HepG2 (cell line): Measurements from ENCODE around the gene NPTX2. TPM values are rescaled to one million over a fixed set of nuclear protein-coding genes. Genes with fewer than 3 reads are reported as not detected.

Experiments
- ATAC-seq: fragments of 200-7000 bp; cut with Tn5 transposase; 3 replicates; pipeline ENCODE4 v1.9.1; 2020; ENCODE audit warnings: mild to moderate bottlenecking, moderate library complexity
- BruUV-seq: library from RNA; stranded (reverse); fragments of 400-500 nt; replicated peaks from 2 replicates; lab custom pipeline; 2021; lab: Mats Ljungman, UMichigan
- CTCF ChIA-PET: fragments of 300-600 bp; formaldehyde crosslinking; extraction: SDS; loops from one replicate; lab custom pipeline; 2021; ENCODE audit warnings: low total read pairs, inconsistent platforms, low intra/inter-chr PET ratio; lab: Yijun Ruan, JAX
- POLR2A ChIA-PET: fragments of 350-600 bp; sonication (Branson Sonifier 250); formaldehyde crosslinking; loops from one replicate; lab custom pipeline; 2020; ENCODE audit warnings: antibody characterized with exemption, inconsistent platforms; lab: Yijun Ruan, JAX
- DNase-seq: peaks from one replicate; pipeline ENCODE4 v3.0.0-alpha.2; 2015; ENCODE audit warnings: low spot score
- FAIRE-seq: peaks from 3 replicates; lab custom pipeline; 2011; peaks lifted over from hg19 to GRCh38; lab: Jason Lieb, UNC
- H2AFZ ChIP-seq: one replicate; pipeline ENCODE4 v1.6.1; 2011; ENCODE audit warnings: low read length, inconsistent platforms
- H3K27ac ChIP-seq: fragments of 300-600 bp; 3 replicates; pipeline ENCODE4 v1.8.0; 2011; ENCODE audit warnings: mixed run types, mild to moderate bottlenecking, mixed read lengths, low read length, inconsistent platforms; ENCODE audit not compliant: insufficient read depth; ENCODE audit errors: extremely low read length
- H3K27me3 ChIP-seq, 2 experiments: fragments of 200-600 bp in 1 of 2; 2 replicates in 1 of 2; 3 replicates in 1 of 2; pipeline versions ENCODE4 v1.6.0 to v1.8.0; 2011; ENCODE audit warnings: low read length in 2 of 2, mild to moderate bottlenecking in 2 of 2, moderate library complexity in 2 of 2, inconsistent platforms in 1 of 2; ENCODE audit not compliant: insufficient read depth in 2 of 2, control insufficient read depth in 1 of 2
- H3K36me3 ChIP-seq, 2 experiments: fragments of 200-600 bp in 1 of 2; replicated peaks in 1 of 2; 2 replicates in 1 of 2; 3 replicates in 1 of 2; pipeline versions ENCODE4 v1.5.1 to v1.8.0; 2011; ENCODE audit warnings: low read length in 2 of 2, inconsistent platforms in 1 of 2; ENCODE audit not compliant: insufficient read depth in 2 of 2, control insufficient read depth in 1 of 2
- H3K4me1 ChIP-seq: 2 replicates; pipeline ENCODE4 v1.5.1; 2012; ENCODE audit warnings: low read length, inconsistent platforms; ENCODE audit not compliant: insufficient read depth
- H3K4me2 ChIP-seq: 2 replicates; pipeline ENCODE4 v1.6.0; 2011; ENCODE audit warnings: low read depth, low read length, inconsistent platforms
- H3K4me3 ChIP-seq, 3 experiments: fragments of 200-600 bp in 1 of 3; sonication (generic), shearing (Covaris generic) in 1 of 3; replicated peaks in 1 of 3; 2 replicates each; pipeline ENCODE4 v1.5.1; 2011 to 2016; ENCODE audit warnings: low read length in 3 of 3, inconsistent platforms in 2 of 3, low read depth in 2 of 3, mild to moderate bottlenecking in 2 of 3, control low read depth in 1 of 3, mixed read lengths in 1 of 3; ENCODE audit not compliant: insufficient read depth in 1 of 3
- H3K79me2 ChIP-seq: one replicate; pipeline ENCODE4 v1.6.1; 2011; ENCODE audit warnings: low read length, inconsistent platforms; ENCODE audit not compliant: insufficient read depth
- H3K9ac ChIP-seq: 2 replicates; pipeline ENCODE4 v1.6.0; 2011; ENCODE audit warnings: mild to moderate bottlenecking, low read depth, low read length, inconsistent platforms; ENCODE audit not compliant: insufficient read depth
- H3K9me3 ChIP-seq: 2 replicates; pipeline ENCODE4 v1.5.1; 2012; ENCODE audit warnings: mild to moderate bottlenecking, low read length
- H4K20me1 ChIP-seq: 2 replicates; pipeline ENCODE4 v1.6.0; 2011; ENCODE audit warnings: inconsistent platforms, mild to moderate bottlenecking, low read length, moderate library complexity; ENCODE audit not compliant: insufficient read depth
- CBFB ChIP-seq: sonication (generic); formaldehyde crosslinking; IDR thresholded peaks from 2 replicates; pipeline ENCODE4 v1.4.0; 2020; ENCODE audit warnings: missing genetic modification reagents
- MIER2 ChIP-seq: IDR thresholded peaks from 2 replicates; pipeline ENCODE4 v1.6.1; 2016; ENCODE audit warnings: missing biosample characterization, missing genetic modification reagents
- NFE2L1 ChIP-seq: sonication (generic); formaldehyde crosslinking; IDR thresholded peaks from 2 replicates; pipeline ENCODE4 v1.4.0; 2020; ENCODE audit warnings: missing genetic modification reagents, mild to moderate bottlenecking, borderline replicate concordance
- NPAS2 ChIP-seq: sonication (generic); formaldehyde crosslinking; IDR thresholded peaks from 2 replicates; pipeline ENCODE4 v1.8.0; 2022; ENCODE audit warnings: mild to moderate bottlenecking, missing genetic modification reagents, borderline replicate concordance
- PPARG ChIP-seq: conservative IDR thresholded peaks from 2 replicates; pipeline ENCODE4 v1.6.1; 2016; ENCODE audit warnings: missing biosample characterization, missing genetic modification reagents
- PRMT3 ChIP-seq: sonication (generic); formaldehyde crosslinking; IDR thresholded peaks from 2 replicates; pipeline ENCODE4 v1.8.1; 2022; ENCODE audit warnings: low read depth, mild to moderate bottlenecking, moderate library complexity, missing genetic modification reagents, borderline replicate concordance
- RBAK ChIP-seq: sonication (generic); formaldehyde crosslinking; IDR thresholded peaks from 2 replicates; pipeline ENCODE4 v1.5.1; 2020; ENCODE audit warnings: mild to moderate bottlenecking, missing genetic modification reagents
- TRIM24 ChIP-seq: sonication (generic); formaldehyde crosslinking; IDR thresholded peaks from 2 replicates; pipeline ENCODE4 v1.8.0; 2022; ENCODE audit warnings: mild to moderate bottlenecking, missing genetic modification reagents
- ZBTB20 ChIP-seq: sonication (generic); formaldehyde crosslinking; IDR thresholded peaks from 2 replicates; pipeline ENCODE4 v1.8.1; 2023; ENCODE audit warnings: missing genetic modification reagents, low read depth, mild to moderate bottlenecking, borderline replicate concordance
- ZFP41 ChIP-seq: sonication (generic); formaldehyde crosslinking; IDR thresholded peaks from 2 replicates; pipeline ENCODE4 v1.4.0; 2020; ENCODE audit warnings: mild to moderate bottlenecking, missing genetic modification reagents, borderline replicate concordance
- ZNF274 ChIP-seq: sonication (generic); formaldehyde crosslinking; IDR thresholded peaks from 2 replicates; pipeline ENCODE4 v1.5.1; 2020; ENCODE audit warnings: mild to moderate bottlenecking, missing genetic modification reagents
- ZNF674 ChIP-seq: sonication (generic); formaldehyde crosslinking; IDR thresholded peaks from 2 replicates; pipeline ENCODE4 v1.5.0; 2020; ENCODE audit warnings: low read depth, mild to moderate bottlenecking, missing genetic modification reagents
- ZNF720 ChIP-seq: sonication (generic); formaldehyde crosslinking; IDR thresholded peaks from 2 replicates; pipeline ENCODE4 v1.4.0; 2020; ENCODE audit warnings: missing genetic modification reagents
- ZSCAN20 ChIP-seq: sonication (generic); formaldehyde crosslinking; IDR thresholded peaks from 2 replicates; pipeline ENCODE4 v1.4.0; 2020; ENCODE audit warnings: missing genetic modification reagents, mild to moderate bottlenecking, borderline replicate concordance
- WGBS: methylation state at CpG from one replicate; pipeline ENCODE4 v1.1.6; 2017; ENCODE audit warnings: low lambda C conversion rate; 5-methylcytosine and 5-hydroxymethylcytosine counted together
- in situ Hi-C: cut with HindIII; loops from 2 replicates; pipeline ENCODE4 v1.10.0; 2017; ENCODE audit warnings: low pct_unique_long_range_greater_than_20kb; ENCODE audit not compliant: extremely low pct_ligation_motif_present
- intact Hi-C: fragments of 100-400 bp; cut with micrococcal nuclease; formaldehyde crosslinking; loops from one replicate; pipeline ENCODE4 v1.10.0; 2022; ENCODE audit not compliant: unreplicated experiment
- polyA plus RNA-seq, 8 experiments: library from polyadenylated mRNA; depleted of rRNA in 3 of 8; stranded (reverse) in 7 of 8; unstranded in 1 of 8; fragments of >200 nt; fragmentation: Illumina TruSeq in 4 of 8; extraction: Trizol in 4 of 8; gene quantifications; 2 replicates each; pipeline versions ENCODE4 v1.2.1 to v1.2.3, GENCODE V29; 2011 to 2016; ENCODE audit warnings: low read depth in 4 of 8, missing spikeins in 1 of 8, mixed read lengths in 1 of 8; ENCODE audit not compliant: insufficient read depth in 1 of 8
- total RNA-seq, 5 experiments: library from RNA; depleted of rRNA; stranded (reverse); fragments of >200 nt; fragmentation: Illumina TruSeq; extraction: Trizol; gene quantifications; 2 replicates each; pipeline ENCODE4 v1.2.3, GENCODE V29; 2016; ENCODE audit warnings: low read depth in 1 of 5
- TF ChIP-seq, protein P1 (sequence below): sonication (generic); IDR thresholded peaks from 2 replicates; pipeline ENCODE4 v1.6.1; 2016; ENCODE audit warnings: low read depth, borderline replicate concordance
- TF ChIP-seq, protein P2 (sequence below): sonication (generic); formaldehyde crosslinking; IDR thresholded peaks from 2 replicates; pipeline ENCODE4 v1.8.0; 2022; ENCODE audit warnings: mild to moderate bottlenecking, missing genetic modification reagents, moderate library complexity
- TF ChIP-seq, protein P3 (sequence below): sonication (generic); formaldehyde crosslinking; IDR thresholded peaks from 2 replicates; pipeline ENCODE4 v1.5.0; 2020; ENCODE audit warnings: mild to moderate bottlenecking, missing genetic modification reagents, borderline replicate concordance
- TF ChIP-seq, protein P4 (sequence below): sonication (generic); formaldehyde crosslinking; IDR thresholded peaks from 2 replicates; pipeline ENCODE4 v1.5.0; 2020; ENCODE audit warnings: missing genetic modification reagents

Gene NPTX2
- total and polyA plus RNA-seq, 2 of the 13 experiments (the other 11 are each of a cell fraction or from before 2014, with no cell fraction given), result not detected

DNA sequence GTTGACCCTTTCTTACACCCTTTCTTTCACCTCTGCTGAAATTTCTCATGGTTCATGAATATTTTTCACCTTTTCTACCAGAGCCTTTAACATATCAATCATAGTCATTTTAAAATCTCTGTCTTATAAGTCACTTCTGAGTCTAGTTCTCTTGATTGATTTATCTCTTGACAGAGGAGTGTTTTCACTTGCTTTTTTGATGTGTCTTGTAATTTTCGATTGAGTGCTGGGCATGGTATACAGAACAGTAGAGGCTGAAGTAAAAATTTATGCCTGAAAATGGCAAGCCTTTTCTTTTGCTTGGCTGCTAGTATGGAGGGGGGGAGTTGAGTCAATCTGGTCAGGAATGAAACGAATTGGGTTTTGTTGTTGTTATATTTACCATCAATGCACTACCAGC lies 41.2 kb upstream of the NPTX2 start:
- DNase-seq (no peak), ATAC-seq (no peak), FAIRE-seq (no peak)
- Histone ChIP-seq H3K9ac (no peak overlapping the region), H4K20me1 (no peaks in the 10 kb centered on the region), H3K27ac (no peak overlapping the region), H3K9me3 (peaks cover 8% of the 10 kb centered on the region; the same call in 1 of the 2 replicates), H3K4me3 (no peak overlapping the region), H2AFZ (no peak overlapping the region), H3K36me3 (no peaks in the 10 kb centered on the region), H3K27me3 (peaks cover 0 to 12% of the 10 kb centered on the region in 2 experiments; a peak in 2 of 5 replicates), H3K79me2 (no peaks in the 10 kb centered on the region), H3K4me2 (no peak overlapping the region), H3K4me1 (no peaks in the 10 kb centered on the region)
- POLR2A ChIA-PET, result no interaction called here
- no peak for TF ChIP-seq ZNF274 (CRISPR knock-in tag)
- TF ChIP-seq PPARG (CRISPR knock-in tag), result no peak
- TF ChIP-seq ZBTB20 (CRISPR knock-in tag), result no peak
- TF ChIP-seq, protein P1, sequence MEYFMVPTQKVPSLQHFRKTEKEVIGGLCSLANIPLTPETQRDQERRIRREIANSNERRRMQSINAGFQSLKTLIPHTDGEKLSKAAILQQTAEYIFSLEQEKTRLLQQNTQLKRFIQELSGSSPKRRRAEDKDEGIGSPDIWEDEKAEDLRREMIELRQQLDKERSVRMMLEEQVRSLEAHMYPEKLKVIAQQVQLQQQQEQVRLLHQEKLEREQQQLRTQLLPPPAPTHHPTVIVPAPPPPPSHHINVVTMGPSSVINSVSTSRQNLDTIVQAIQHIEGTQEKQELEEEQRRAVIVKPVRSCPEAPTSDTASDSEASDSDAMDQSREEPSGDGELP, result no peak
- no peak for TF ChIP-seq CBFB
- TF ChIP-seq TRIM24 (CRISPR knock-in tag), result no peak
- TF ChIP-seq, protein P2, sequence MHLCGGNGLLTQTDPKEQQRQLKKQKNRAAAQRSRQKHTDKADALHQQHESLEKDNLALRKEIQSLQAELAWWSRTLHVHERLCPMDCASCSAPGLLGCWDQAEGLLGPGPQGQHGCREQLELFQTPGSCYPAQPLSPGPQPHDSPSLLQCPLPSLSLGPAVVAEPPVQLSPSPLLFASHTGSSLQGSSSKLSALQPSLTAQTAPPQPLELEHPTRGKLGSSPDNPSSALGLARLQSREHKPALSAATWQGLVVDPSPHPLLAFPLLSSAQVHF, result no peak
- no peak for TF ChIP-seq PRMT3 (CRISPR knock-in tag)
- TF ChIP-seq NFE2L1 (CRISPR knock-in tag), result no peak
- TF ChIP-seq ZNF674 (CRISPR knock-in tag), result no peak
- no peak for TF ChIP-seq ZSCAN20 (CRISPR knock-in tag)
- TF ChIP-seq MIER2 (CRISPR knock-in tag), result no peak
- TF ChIP-seq, protein P3, sequence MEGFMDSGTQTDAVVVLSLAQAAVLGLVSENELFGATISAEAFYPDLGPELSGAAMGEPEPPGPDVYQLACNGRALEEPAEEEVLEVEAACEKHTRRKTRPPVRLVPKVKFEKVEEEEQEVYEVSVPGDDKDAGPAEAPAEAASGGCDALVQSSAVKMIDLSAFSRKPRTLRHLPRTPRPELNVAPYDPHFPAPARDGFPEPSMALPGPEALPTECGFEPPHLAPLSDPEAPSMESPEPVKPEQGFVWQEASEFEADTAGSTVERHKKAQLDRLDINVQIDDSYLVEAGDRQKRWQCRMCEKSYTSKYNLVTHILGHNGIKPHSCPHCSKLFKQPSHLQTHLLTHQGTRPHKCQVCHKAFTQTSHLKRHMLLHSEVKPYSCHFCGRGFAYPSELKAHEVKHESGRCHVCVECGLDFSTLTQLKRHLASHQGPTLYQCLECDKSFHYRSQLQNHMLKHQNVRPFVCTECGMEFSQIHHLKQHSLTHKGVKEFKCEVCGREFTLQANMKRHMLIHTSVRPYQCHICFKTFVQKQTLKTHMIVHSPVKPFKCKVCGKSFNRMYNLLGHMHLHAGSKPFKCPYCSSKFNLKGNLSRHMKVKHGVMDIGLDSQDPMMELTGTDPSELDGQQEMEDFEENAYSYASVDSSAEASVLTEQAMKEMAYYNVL (CRISPR knock-in tag), result no peak
- no peak for TF ChIP-seq ZNF720
- no peak for TF ChIP-seq ZFP41
- no peak for TF ChIP-seq RBAK (CRISPR knock-in tag)
- no peak for TF ChIP-seq NPAS2 (CRISPR knock-in tag)
- TF ChIP-seq, protein P4, sequence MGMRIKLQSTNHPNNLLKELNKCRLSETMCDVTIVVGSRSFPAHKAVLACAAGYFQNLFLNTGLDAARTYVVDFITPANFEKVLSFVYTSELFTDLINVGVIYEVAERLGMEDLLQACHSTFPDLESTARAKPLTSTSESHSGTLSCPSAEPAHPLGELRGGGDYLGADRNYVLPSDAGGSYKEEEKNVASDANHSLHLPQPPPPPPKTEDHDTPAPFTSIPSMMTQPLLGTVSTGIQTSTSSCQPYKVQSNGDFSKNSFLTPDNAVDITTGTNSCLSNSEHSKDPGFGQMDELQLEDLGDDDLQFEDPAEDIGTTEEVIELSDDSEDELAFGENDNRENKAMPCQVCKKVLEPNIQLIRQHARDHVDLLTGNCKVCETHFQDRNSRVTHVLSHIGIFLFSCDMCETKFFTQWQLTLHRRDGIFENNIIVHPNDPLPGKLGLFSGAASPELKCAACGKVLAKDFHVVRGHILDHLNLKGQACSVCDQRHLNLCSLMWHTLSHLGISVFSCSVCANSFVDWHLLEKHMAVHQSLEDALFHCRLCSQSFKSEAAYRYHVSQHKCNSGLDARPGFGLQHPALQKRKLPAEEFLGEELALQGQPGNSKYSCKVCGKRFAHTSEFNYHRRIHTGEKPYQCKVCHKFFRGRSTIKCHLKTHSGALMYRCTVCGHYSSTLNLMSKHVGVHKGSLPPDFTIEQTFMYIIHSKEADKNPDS (CRISPR knock-in tag), result no peak
- CTCF ChIA-PET, result no interaction called here
- BruUV-seq, result no TSS peak
- in situ Hi-C loops, result no loop called here
- intact Hi-C loops, result no loop called here
- 0% methylated on average over 2 of the region's 2 CpGs for WGBS
